HG03378 (cell line): ENCODE measurements around the gene TSHR.
"Not testable (repeated sequence)": the region's sequence is repeated elsewhere in the genome, so short reads cannot be mapped to it uniquely, and the experiment has no call there.

Experiments used
- ATAC-seq: cut with Tn5 transposase; IDR thresholded peaks from one replicate; pipeline ENCODE4 v1.9.1; 2021; ENCODE audit warnings: mild to moderate bottlenecking, moderate library complexity; ENCODE audit not compliant: unreplicated experiment

The TSHR gene

DNA sequence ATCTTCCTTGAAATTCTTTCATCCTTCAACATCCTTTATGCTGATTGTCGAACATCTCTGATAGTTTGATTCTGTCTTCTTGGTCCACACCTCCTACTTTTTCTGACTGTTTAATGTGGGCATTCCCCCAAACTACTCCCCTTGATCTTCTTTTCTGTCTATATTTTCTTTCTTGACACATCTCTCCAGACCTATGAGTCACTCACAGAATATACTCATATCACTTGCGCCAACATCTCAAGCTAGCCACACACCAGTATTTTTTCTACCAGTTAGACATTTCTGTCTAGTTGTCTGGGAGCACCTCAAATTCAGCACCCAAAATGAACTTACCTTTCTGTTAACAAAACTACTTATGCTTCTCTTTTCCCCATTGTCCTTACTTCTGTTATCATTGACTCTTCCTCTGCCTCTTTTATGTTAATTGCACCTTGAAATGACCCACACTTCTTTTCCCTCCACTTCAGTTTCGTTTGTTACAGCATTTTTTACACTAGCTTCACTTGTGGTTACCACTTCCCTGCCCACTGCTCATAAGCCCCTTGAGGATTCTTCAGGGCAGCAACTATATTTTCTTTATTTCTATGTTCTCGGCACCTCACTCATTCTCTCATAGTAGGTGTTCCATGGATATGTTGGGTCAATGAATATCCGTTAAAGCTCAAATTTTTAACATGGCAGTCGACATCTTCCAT, 33.5 kb downstream of the TSHR start:
- ATAC-seq, result peak; percentile 76

DNA sequence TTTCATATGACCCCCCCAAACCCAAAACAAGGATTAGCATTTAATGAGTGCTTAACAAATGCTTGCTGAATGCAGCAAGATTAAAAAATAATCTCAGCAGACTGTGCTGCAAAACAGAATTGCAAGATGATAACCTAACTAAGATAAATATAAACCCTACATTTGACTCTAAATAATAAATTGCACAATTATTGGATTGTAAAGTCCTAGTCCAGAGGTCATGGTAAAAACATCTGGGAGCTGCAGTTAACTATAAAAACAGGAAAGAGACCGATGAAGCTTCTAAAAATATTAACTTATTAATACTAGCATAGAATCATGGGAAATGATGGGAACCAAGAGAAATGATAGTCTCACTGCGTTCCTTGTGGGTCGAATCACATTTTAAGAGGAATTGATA, 37.2 kb downstream of the TSHR start:
- no peak for ATAC-seq

DNA sequence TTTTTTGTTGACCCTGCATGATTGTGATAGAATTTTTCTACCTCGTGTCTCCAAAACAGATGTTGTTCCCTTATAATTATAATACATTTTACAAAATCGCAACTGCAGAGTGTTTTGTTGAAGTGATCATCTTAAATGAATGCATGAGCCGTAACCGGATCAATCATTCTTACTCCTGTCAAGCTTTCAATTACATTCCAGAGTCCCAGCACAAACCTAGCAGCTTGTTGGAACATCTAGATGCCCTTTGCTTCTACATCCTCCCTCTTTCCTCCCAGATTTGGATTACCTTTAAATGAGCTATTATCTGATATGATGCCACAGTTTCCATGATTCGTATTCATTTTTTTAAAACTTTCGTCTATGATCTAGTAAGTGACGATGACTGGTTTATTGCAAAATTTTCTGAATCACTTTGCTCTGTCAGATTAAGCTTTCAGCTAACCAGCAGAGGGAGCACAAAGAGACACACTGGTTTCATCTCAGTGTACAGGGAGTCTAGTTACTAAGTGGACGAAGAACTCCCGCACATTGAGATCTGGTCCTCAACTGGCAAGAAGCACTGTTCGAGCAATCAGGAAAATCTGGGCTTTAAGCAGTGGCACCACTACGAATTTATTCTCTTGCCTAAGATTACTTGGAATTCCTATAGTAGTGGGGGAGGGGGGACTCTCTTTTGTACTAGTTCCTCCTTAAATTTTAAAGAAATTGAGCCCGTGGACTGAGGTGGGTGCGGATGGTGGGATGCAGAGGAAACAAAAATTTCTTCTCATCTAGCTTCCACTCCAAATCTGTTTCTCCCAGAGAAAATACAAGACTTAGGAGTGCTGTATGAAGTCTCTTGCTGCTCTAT, 40.9 kb downstream of the TSHR start:
- ATAC-seq, result peak; percentile 83

DNA sequence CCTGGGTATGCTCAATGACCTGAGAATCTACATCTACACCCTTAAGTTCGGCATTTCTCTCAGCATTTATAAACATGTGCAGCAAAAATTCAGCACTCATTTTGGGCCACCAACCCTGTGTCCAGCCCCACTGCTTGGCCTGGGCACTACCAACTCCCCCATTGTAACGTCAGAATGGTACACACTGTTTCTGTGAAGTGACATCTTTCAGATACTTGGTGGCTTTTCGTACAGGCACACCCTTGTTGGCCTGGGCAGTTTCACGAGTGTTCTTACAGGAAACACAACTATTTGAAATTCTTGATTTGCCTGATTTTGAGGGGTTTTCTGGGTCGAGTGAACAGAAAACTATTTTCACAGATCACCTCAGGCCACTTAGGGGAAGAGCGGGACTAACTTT, 46.0 kb downstream of the TSHR start:
- no peak for ATAC-seq

DNA sequence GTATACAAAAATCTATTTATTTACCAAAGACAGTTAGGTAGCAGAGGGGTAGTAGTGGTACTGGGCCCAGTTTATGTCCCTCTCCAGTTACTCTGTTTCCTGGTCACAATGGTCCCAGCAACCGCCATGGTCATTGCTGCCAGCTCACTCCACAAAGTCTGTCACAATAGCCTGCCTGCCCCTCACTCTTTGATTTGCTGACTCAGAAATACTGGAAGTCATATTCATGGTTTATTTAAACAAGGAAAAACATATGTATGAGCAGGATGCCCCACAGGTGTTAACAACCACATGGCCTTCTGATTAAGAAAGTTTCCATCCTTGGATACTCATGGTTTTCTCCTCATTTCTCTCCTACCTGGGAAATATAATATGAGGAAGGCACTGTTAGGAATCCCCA, 49.2 kb downstream of the TSHR start:
- no peak for ATAC-seq

DNA sequence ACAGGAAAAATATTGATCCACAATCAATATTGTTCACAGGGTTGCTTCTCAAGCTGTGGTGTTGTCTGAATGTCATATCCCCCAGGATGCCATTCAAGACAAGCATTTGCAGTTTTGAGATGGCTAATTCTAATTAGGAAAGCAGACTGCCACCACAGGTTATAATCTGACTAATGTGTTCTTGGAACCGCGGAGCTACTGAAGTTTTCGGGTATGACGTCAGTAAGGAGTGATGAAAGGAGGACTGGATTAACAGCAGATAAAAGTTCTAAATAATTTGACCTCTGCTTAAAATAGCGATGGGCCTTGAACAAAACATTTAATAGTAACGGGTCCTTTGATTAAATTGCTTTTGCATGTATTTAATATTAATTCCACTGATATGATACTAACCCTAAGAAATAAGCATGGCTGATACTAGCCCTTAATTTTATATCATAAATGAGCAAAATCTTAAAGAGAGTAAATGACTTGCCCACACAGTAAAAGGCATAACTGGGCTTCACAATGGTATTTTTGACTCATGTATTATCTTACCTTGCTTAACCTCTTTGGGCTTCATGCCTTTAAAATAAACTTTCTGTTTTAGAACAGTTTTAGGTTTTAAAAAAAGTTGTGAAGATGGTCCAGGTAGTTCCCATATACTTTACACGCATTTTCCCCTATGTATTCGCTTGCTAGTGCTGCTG, 50.3 kb downstream of the TSHR start:
- no peak for ATAC-seq

DNA sequence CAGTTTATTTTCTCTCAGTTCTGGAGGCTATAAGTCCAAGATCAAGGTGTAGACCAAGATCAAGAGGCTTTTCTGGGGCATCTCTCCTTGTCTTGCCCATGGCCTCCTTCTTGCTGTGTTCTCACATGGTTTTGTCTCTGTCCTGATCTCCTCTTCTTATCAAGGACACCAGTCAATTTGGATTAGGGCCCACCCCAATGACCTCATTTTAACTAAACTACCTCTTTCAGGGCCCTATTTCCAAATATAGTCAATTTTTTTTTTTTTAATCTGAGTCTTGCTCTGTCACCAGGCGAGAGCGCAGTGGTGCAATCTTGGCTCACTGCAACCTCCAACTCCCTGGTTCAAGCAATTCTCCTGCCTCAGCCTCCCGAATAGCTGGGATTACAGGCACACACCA, 50.8 kb downstream of the TSHR start:
- ATAC-seq, result no peak

DNA sequence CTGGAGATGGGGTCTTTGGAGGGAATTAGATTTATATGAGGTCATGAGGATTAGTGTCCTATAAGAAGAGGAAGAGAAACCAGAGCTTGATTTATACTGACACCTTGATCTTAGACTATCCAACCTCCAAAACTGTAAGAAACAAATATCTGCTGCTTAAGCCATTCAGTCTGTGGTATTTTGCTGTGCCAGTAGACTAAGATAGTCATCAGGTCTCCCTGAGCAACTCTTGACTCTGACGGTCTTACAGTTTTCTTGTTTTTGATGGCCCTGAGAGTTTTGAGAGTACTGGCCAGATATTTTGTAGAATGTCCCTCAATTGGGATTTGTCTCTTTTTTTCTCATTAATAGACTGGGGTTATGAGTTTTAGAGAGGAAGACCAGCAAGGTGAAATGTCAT, 51.7 kb downstream of the TSHR start:
- ATAC-seq, result no peak

DNA sequence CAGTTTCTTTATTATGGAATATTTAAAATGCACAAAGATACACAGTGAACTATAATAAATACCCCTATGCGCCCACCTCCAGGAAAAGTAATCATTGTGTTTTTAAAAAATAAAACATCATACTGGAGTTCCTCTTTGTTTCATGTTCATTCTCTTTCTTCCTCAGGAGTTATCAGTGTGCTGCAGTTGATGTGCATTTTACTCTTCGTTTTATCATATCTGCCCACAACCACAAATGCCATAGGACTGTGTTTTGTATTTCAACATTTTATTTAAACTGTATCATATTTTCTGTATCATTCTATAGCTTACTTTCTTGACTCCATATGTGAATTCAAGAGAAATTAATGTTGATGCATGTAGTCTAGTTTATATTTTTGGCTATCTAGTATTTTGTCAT, 53.9 kb downstream of the TSHR start:
- no peak for ATAC-seq

DNA sequence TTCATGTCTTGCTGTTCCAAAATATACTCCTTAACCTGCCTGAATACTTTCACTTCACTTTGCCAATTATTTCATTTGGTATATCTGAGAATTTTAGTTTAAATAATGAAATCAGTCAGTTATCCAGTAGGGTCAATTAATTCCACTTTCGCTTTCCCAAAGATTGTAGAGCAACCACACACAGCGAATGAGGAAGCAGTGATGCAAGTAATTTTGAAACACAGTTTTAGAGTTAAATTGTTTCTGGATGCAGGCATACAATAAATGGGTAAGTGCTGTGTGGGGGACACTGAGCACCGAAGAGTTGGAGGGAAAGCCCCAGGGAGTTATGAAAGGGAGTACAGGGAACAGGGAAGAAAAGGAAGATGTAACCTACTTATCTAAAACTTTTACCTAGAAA, 62.8 kb downstream of the TSHR start:
- no peak for ATAC-seq

DNA sequence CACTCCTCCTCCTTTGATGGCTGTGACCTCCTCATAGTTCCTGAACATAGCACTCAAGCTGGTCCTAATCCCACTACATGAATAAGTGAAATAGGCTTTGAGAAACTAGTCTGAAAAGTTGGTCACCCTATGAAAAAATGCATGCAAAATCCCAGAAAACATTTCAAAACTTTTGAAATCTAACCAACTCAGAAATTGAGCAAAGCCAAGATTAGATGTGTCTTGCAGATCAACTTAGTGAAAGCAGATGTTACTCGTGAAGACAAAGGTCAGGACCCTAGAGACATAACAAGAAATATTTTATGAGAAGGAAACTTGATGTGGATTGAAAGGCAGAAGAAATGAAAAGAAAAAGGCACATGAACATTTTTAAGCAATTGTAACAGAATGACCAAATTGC, 63.3 kb downstream of the TSHR start:
- ATAC-seq, result no peak

DNA sequence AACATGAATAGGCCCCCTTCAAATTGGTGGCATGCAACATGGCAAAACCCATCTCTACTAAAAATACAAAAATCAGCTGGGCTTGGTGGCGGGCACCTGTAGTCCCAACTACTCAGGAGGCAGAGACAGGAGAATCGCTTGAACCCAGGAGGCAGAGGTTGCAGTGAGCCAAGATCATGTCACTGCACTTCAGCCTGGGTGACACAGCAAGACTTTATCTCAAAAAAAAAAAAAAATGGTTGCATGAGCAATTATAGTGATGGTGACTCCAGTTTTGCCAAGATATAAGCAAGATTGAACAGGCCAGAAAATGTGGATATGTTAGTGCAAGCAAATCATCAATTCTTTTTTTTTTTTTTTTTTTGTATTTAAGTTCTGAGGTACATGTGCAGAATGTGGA, 63.7 kb downstream of the TSHR start:
- not testable (repeated sequence) for ATAC-seq

DNA sequence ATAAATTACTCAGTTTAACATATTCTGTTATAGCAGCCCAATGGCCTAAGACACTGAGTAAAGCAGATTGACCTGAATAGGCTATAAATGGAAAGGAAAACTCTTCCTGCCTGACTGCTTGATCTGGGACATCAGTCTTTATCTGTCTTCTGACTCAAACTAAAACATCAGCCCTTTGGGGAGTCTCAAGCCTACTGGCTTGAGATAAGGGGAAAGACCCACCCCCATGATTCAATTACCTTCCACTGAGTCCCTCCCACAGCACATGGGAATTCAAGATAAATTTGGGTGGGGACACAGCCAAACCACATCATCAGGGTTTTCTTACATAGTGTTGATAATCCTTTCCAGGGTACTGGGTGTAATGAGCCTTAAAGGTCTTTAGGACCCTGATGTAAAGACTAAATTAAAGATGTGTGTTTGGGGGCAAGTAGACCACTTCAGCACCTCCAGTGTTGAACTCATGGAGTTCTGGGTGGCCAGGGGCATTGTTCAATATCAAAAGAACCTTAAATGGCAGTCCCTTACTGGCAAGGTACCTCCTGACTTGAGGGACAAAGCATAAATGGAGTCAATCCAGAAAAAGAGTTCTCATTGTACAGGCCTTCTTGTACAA, 67.8 kb downstream of the TSHR start:
- ATAC-seq, result no peak

DNA sequence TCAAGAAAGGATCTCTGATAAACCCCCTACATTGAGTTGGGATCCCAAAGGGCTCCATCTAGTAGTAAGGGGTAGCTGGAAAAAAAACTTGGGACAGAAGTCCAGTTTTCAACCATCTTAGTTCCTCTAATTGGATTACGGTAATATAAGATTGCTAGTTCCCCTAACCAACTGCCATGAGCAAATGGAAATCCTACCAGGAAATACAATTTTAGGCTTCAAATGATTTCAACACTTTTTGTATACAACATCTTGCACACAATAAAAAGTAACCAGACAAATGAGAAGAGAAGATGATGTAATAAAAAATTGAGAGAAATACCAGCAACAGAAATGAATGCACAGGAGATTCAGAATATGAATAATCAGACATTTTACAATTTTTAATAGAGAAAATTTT, 73.0 kb downstream of the TSHR start:
- no peak for ATAC-seq

DNA sequence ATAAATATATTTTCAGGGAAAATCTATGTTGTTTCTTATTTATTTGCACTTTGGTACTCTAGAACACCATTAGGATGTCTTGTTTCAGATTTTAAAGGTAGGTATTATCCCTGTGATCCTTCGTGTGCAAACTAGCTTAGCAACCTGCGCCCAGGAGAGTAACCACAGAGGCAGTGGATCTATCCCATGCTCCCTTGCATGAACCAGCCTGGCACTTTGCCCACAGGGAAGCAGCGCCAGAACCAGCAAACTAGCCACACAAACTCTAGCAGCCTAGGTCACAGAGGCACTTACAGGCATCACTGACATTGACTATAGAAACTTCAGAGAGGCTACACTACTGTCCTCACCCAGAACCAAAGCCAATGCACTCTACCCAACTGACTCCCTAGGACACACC, 76.1 kb downstream of the TSHR start:
- ATAC-seq, result no peak

DNA sequence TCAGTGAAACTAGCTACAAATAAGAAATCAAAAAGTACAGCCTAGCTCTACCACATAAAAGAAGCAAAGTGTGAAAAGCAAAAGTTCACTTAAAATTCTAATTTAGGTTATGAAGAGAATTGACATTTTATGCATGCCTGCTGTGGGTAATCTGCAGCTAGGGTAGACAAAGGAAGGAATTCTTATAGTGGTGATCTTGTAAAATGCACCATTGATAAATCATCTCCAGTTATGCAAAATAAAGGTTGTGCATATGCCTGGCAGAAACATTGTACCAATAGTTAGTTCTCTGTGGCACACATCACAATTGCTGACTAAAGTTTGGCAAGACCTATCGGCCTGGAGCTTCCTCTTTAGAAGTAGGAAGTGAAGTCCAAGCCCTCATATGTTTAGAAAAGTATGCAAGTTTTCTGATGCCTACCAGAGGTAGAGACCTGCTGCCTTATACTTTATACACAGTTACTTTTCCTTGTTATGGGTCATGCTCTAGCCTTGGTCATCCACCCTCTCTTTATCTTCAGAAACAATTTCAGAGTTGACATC, 78.3 kb downstream of the TSHR start:
- ATAC-seq, result no peak

DNA sequence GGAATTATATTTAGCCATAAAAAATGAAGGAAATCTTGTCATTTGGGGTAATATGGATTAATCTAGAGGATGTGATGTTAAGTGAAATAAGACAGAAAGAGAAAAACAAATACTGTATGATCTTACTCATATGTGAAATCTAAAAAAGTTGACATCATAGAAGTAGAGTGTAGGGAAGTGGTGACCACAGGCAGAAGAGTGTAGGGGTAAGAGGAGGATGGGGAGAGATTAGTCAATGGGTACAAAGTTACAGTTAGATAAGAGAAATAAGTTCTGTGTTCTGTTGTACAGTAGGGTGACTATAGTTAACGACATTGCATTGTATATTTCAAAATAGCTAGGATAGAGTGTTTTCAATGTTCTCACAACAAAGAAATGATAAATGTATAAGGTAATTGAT, 87.0 kb downstream of the TSHR start:
- ATAC-seq, result no peak

DNA sequence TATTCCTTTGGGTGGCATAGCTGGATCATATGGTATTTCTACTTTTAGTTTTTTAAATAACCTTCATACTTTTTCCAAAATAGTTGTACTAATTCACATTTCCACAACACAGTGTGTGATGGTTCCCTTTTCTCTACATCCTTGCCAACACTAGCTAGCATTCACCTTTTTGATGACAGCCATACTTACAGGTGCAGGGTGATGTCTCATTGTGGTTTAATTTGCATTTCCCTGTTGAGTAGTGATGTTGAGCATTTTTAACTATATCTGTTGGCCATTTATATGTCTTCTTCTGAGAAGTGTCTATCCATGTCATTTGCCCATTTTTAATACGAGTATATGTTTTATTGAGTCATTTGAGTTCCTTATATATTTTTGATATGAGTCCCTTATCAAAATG, 96.1 kb downstream of the TSHR start:
- no peak for ATAC-seq

DNA sequence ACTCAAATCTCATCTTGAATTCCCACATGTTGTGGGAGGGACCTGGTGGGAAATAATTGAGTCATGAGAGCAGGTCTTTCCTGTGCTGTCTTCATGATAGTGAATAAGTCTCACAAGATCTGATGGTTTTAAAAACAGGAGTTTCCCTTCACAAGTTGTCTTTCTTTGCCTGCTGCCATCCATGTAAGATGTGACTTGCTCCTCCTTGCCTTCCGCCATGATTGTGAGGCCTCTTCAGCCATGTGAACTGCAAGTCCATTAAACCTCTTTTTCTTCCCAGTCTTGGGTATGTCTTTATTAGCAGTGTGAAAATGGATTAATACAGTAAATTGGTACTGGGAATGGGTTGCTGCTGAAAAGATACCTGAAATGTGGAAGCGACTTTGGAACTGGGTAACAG, 98.6 kb downstream of the TSHR start:
- ATAC-seq, result not testable (repeated sequence)

DNA sequence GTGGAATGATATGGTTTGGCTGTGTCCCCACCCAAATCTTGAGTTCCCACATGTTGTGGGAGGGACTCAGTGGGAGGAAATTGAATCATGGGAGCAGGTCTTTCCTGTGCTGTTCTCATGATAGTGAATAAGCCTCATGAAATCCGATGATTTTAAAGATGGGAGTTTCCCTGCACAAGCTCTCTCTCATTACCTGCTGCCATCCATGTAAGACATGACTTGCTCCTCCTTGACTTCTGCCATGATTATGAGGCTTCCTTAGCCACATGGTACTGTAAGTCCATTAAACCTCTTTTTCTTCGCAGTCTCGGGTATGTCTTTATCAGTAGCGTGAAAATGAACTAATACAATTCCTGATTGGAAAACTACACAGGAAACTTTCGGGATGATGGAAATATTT, 100.5 kb downstream of the TSHR start:
- ATAC-seq, result no peak

DNA sequence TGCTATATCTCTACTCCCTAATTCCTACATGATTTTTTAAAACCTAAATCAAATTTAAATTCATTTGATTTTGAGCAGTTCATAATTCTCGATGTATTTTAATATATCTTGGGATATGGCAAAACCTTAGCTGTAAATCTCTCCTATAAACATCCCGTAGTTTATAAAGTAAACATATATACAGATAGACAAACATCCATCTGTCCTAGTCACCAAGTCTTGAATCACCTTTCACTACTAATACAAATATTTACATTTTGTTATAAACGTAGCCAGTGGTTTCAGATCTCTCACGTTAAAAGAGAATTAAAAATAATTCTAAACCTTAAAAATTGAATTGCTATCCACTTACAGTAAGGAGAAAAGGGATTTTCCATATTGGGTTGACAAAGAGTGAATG, 107.0 kb downstream of the TSHR start:
- no peak for ATAC-seq
